Thymus (tissue), 11 donors: ENCODE data around the gene WAC. TPM values are rescaled to one million over a fixed set of nuclear protein-coding genes. Genes with fewer than 3 reads are reported as not detected.
"Not testable (repeated sequence)": the region's sequence is repeated elsewhere in the genome, so short reads cannot be mapped to it uniquely, and the experiment has no call there.

ENCODE experiments used
- DNase-seq, 9 donors: peaks; one replicate each; pipeline ENCODE4 v3.0.0-alpha.2; 2013; ENCODE audit warnings: low spot score in 9 of 9, low read depth in 6 of 9, missing footprints in 1 of 9
- H3K27ac ChIP-seq, 2 donors: one replicate each; pipeline ENCODE4 v1.5.1; 2013; ENCODE audit warnings: control low read depth in 1 of 2, low read depth in 1 of 2, low read length in 1 of 2, mild to moderate bottlenecking in 1 of 2, moderate library complexity in 1 of 2
- H3K27me3 ChIP-seq, 2 donors: one replicate each; pipeline ENCODE4 v1.5.1; 2013; ENCODE audit warnings: low read length in 1 of 2; ENCODE audit not compliant: control insufficient read depth in 2 of 2, insufficient read depth in 1 of 2
- H3K36me3 ChIP-seq, 2 donors: one replicate each; pipeline ENCODE4 v1.5.1; 2013; ENCODE audit warnings: low read length in 1 of 2, mild to moderate bottlenecking in 1 of 2, moderate library complexity in 1 of 2; ENCODE audit not compliant: control insufficient read depth in 2 of 2, insufficient read depth in 2 of 2
- H3K4me1 ChIP-seq, 2 donors: one replicate each; pipeline ENCODE4 v1.5.1; 2013; ENCODE audit warnings: low read length in 2 of 2; ENCODE audit not compliant: control insufficient read depth in 2 of 2, insufficient read depth in 2 of 2
- H3K4me3 ChIP-seq, 2 donors: one replicate each; pipeline ENCODE4 v1.5.1; 2013; ENCODE audit warnings: low read length in 2 of 2, control low read depth in 1 of 2, mild to moderate bottlenecking in 1 of 2
- H3K9me3 ChIP-seq, 2 donors: one replicate each; pipeline ENCODE4 v1.5.1; 2013; ENCODE audit warnings: low read length in 1 of 2, mild to moderate bottlenecking in 1 of 2; ENCODE audit not compliant: control insufficient read depth in 2 of 2, insufficient read depth in 1 of 2
- WGBS: extraction: QIAGEN DNeasy Blood & Tissue Kit; methylation state at CpG from one replicate; pipeline ENCODE4 v1.1.7; 2013; 5-methylcytosine and 5-hydroxymethylcytosine counted together
- polyA plus RNA-seq: library from polyadenylated mRNA; stranded (reverse); fragments of 200-250 nt; gene quantifications from one replicate; pipeline ENCODE4 v1.2.3, GENCODE V29; 2013
- total RNA-seq: library from RNA; stranded (reverse); fragments of 120-200 nt; gene quantifications from one replicate; pipeline ENCODE4 v1.2.4, GENCODE V29; 2013
- donor health status: healthy.

The WAC gene
- total and polyA plus RNA-seq, 2 donors: 54.2 to 70.5 TPM

GRCh38 chr10:28652703-28653102 is 119.8 kb downstream of the WAC start:
- H3K4me3 ChIP-seq: no peak overlapping the region
- H3K4me1 ChIP-seq: no peaks in the 10 kb centered on the region
- H3K27ac ChIP-seq: no peak overlapping the region
- no peaks in the 10 kb centered on the region for H3K27me3 ChIP-seq
- no peaks in the 10 kb centered on the region for H3K9me3 ChIP-seq
- 98% methylated on average over 5 of the region's 5 CpGs for WGBS
- no peak for DNase-seq
- no peaks in the 10 kb centered on the region for H3K36me3 ChIP-seq

- not testable (repeated sequence) for H3K4me1 ChIP-seq, H3K27ac ChIP-seq, H3K36me3 ChIP-seq, H3K9me3 ChIP-seq, H3K4me3 ChIP-seq, H3K27me3 ChIP-seq, DNase-seq
- 91% methylated on average over 7 of the region's 7 CpGs for WGBS
These were observed 125.9 kb downstream of the WAC start for GRCh38 chr10:28658824-28659223.

GRCh38 chr10:28661035-28661434 is 128.1 kb downstream of the WAC start:
- no peak overlapping the region for H3K4me3 ChIP-seq
- DNase-seq: no peak
- no peaks in the 10 kb centered on the region for H3K4me1 ChIP-seq
- WGBS: 54% methylated on average over 3 of the region's 3 CpGs
- H3K27me3 ChIP-seq: peaks cover 0 to 7% of the 10 kb centered on the region in 2 donors
- no peaks in the 10 kb centered on the region for H3K36me3 ChIP-seq
- H3K9me3 ChIP-seq: no peaks in the 10 kb centered on the region
- H3K27ac ChIP-seq: no peak overlapping the region

DNA sequence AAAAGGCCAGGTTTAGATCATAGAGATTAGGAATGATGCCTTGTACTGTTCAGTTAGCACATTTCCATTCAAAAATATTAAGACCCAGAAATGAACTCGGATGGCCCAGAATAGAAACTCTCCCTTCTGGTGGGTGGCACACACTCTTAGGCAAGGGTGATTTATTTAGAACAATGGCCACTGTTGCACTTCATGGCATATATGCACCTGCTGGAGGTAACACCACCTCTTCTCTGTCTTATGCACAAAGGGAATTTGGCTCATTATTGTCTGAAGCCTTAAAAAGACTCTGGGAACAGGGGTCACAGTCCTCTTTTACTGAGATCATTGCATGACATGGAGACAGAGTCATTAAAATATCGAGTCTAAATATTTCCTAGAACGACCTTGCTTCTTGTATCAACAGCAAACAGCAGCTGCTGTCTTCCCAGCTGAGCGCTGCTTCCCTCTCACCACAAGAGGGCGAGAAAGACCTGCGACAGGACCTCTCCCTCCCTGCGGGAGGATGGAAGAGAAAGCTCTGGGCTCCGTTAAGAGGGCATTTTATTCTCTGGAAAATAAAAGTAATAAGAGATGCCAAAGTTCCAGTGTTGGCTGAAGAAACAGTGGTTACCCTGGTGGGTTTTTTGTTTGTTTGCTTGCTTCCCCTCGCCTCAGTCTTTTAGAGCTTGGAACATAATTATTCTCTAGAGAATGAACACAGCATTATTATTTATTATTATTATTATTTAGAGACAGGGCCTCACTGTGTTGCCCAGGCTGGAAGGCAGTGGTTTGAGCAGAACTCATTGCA is 130.9 kb downstream of the WAC start:
- H3K9me3 ChIP-seq: no peaks in the 10 kb centered on the region
- H3K27me3 ChIP-seq: peaks cover 23 to 32% of the 10 kb centered on the region in 2 donors
- 13% methylated on average over 9 of the region's 9 CpGs for WGBS
- H3K4me1 ChIP-seq: no peaks in the 10 kb centered on the region
- H3K27ac ChIP-seq: no peak overlapping the region
- H3K36me3 ChIP-seq: no peaks in the 10 kb centered on the region
- H3K4me3 ChIP-seq: no peak overlapping the region
- DNase-seq: peak in 8 of 9 donors; percentile 37 to 80 (median 58)

DNA sequence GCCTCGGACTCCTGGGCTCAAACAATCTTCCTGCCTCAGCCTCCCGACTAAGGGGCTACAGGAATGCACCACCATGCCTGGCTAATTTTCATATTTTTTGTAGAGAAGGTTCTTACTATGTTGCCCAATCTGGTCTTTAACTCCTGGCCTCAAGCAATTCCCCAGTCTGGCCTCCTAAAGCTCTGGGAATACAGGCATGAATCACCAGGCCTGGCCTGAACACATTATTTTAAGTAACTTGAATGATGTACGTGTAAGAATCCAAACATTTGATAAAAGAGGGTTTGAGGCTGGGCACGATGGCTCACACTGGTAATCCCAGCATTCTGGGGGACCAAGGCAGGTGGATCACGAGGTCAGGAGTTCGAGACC is 131.4 kb downstream of the WAC start:
- no peak overlapping the region for H3K4me3 ChIP-seq
- H3K9me3 ChIP-seq: no peaks in the 10 kb centered on the region
- DNase-seq: no peak
- no peak overlapping the region for H3K27ac ChIP-seq
- no peaks in the 10 kb centered on the region for H3K36me3 ChIP-seq
- 65% methylated on average over 6 of the region's 6 CpGs for WGBS
- peaks cover 29 to 38% of the 10 kb centered on the region in 2 donors for H3K27me3 ChIP-seq
- no peaks in the 10 kb centered on the region for H3K4me1 ChIP-seq

DNA sequence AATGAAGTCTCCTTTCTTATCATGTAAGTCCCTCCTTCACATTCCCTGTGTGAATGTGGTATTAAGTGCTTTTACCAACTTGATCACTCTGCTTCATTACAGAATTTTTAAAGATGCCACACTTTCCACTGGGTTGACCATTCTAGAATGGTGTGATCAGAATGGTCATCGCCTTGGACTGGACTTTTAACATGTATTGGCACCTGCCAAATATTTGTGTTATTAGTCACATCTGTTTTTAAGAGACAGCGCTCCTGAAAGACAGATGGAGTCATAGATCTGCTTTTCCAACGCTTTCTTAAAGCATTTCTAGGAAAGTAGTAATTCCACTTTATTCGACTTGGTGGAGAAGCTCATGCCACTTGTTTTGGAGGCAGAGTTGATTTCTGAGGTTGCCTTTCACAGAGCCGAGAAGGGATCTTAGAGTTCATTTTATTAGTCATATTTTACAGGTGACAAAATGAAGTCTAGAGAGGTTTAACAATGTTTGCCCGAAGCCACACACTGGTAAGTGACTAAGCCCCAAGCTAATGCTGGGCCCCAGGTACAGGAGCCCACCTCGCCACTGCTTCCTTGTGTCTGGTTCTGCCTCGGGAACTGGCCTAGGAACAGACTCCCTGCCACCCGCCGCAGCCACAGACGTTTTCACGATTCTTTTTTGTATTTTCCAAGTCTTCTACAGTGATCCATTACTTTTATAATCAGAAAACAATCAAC is 134.0 kb downstream of the WAC start:
- Histone ChIP-seq H3K36me3 (no peaks in the 10 kb centered on the region), H3K27me3 (peaks cover 41 to 59% of the 10 kb centered on the region in 2 donors), H3K4me1 (no peaks in the 10 kb centered on the region), H3K27ac (no peak overlapping the region), H3K4me3 (no peak overlapping the region), H3K9me3 (no peaks in the 10 kb centered on the region)
- 92% methylated on average over 12 of the region's 12 CpGs for WGBS
- no peak for DNase-seq

DNA sequence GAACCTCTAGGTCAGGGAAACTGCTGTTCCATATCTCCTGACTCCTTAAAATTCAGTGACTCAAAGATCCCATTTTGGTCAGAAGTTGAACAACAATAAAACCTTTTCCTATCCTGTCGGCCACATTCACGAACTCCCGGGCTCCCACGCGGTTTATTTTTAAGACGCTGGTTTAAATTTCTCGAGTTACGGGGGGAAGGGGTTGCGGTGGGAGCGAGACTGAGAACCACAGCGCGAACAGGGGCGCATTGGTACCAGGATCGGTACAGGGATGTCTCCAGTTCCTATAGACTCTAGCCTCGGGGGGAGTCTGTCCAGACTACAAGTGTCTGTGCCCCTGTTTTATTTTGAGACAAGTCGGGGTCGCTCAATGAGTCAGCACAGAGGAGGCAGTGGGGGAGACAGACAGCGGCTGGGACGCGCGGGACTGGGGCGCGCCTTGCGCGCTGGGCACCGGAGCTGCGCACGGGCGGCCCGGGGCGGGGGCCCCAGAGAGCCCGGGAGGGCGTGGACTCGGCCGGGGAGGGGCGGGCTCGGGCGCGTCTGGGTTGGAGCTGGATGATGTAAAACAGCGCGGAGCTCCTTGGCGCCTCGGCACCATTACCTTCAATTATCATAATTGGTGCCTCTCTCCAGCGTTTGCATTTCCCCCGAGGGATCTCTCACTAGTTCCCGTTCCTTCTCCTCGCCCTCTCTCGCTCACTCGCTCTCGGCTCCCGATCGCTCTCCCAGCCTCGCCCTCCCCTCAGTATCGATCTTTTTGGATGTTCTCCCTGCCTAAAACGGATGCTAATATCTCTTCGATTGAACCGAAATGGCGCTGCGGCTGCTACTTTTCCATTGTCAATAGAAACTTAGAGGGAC is 135.7 kb downstream of the WAC start:
- Histone ChIP-seq H3K27me3 (peaks cover 41 to 71% of the 10 kb centered on the region in 2 donors), H3K27ac (no peak overlapping the region), H3K9me3 (no peaks in the 10 kb centered on the region), H3K4me1 (no peaks in the 10 kb centered on the region), H3K36me3 (no peaks in the 10 kb centered on the region), H3K4me3 (peak overlapping the region in 1 of 2 donors; percentile 5)
- peak in 1 of 9 donors; percentile 22 for DNase-seq
- 2% methylated on average over 59 of the region's 59 CpGs for WGBS

DNA sequence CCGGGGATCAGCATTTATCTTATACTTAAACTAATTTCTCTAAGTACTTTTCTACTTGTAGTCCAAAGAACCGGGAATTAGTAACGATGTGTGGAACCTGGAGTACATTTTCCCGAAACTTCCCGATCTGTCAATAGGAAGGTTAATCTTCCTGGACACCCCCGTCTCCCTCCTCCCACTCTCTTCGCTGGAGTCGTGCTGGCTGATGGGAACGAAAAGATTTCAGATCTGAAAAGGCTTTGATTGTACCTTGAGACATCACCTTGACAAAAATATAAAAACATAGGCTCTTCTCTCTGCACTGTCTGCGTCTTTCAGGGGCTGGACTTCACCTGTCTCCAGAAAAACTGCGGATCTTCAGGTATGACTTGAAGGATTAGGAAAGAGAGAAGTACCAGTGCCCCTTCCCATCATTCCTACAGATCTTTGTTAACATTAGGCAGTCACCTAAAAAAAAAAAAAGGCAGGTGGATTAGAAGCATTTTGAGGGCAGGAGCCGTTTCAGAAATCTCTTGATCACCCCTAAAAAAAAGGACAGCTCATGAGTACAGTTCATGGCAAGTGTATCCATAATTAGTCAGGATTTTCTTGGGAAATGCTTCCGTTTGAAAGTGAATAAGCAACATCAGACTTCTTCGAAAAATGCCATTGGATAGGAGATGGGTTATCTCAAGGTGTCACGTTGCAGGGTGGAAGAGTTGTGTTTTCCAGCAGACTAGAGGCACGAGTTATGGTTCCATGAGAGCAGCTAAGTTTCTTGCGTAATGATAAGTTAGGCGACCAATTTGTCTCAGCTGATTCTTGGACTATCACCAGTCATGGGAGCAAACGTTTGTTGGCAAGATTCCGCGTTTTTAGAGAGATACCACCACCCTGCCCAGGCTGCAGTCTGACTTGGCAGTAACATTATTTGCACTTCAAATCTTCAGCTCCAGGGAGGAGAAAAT is 136.6 kb downstream of the WAC start:
- WGBS: 47% methylated on average over 21 of the region's 21 CpGs
- Histone ChIP-seq H3K27ac (no peak overlapping the region), H3K4me1 (no peaks in the 10 kb centered on the region), H3K4me3 (peak overlapping the region in 1 of 2 donors; percentile 5), H3K9me3 (no peaks in the 10 kb centered on the region), H3K36me3 (no peaks in the 10 kb centered on the region), H3K27me3 (peaks cover 41 to 67% of the 10 kb centered on the region in 2 donors)
- DNase-seq: no peak
